WERI-Rb-1 (cell line): ENCODE results near the gene SNIP1.
A peak's percentile ranks its signal among the peaks of the same experiment; 100 is the strongest.

Experiments used
- DNase-seq: peaks from one replicate; pipeline ENCODE4 v3.0.0-alpha.2; 2020
- H3K27ac ChIP-seq: fragments of 250-450 bp; sonication (Bioruptor Pico); 2 replicates; pipeline ENCODE4 v1.5.1; 2020; ENCODE audit warnings: mild to moderate bottlenecking, moderate library complexity
- H3K27me3 ChIP-seq: fragments of 250-450 bp; sonication (Bioruptor Pico); 2 replicates; pipeline ENCODE4 v1.5.1; 2021; ENCODE audit warnings: mild to moderate bottlenecking, low read depth, moderate library complexity; ENCODE audit not compliant: insufficient read depth, severe bottlenecking
- H3K36me3 ChIP-seq: fragments of 250-450 bp; sonication (Bioruptor Pico); 2 replicates; pipeline ENCODE4 v1.5.1; 2020; ENCODE audit warnings: mild to moderate bottlenecking, moderate library complexity
- H3K4me3 ChIP-seq: 2 replicates; pipeline ENCODE4 v1.5.1; 2011; ENCODE audit warnings: low read depth, mild to moderate bottlenecking, control low read depth, low read length
- H3K9me3 ChIP-seq: fragments of 250-450 bp; sonication (Bioruptor Pico); 2 replicates; pipeline ENCODE4 v1.5.1; 2021; ENCODE audit warnings: mild to moderate bottlenecking, moderate library complexity; ENCODE audit not compliant: severe bottlenecking
- TF ChIP-seq, protein P1 (sequence below): IDR thresholded peaks from 2 replicates; pipeline ENCODE4 v1.5.1; 2011; ENCODE audit warnings: low read depth, mild to moderate bottlenecking, control low read depth, inconsistent platforms, low read length

The SNIP1 gene, protein sequence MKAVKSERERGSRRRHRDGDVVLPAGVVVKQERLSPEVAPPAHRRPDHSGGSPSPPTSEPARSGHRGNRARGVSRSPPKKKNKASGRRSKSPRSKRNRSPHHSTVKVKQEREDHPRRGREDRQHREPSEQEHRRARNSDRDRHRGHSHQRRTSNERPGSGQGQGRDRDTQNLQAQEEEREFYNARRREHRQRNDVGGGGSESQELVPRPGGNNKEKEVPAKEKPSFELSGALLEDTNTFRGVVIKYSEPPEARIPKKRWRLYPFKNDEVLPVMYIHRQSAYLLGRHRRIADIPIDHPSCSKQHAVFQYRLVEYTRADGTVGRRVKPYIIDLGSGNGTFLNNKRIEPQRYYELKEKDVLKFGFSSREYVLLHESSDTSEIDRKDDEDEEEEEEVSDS

DNA sequence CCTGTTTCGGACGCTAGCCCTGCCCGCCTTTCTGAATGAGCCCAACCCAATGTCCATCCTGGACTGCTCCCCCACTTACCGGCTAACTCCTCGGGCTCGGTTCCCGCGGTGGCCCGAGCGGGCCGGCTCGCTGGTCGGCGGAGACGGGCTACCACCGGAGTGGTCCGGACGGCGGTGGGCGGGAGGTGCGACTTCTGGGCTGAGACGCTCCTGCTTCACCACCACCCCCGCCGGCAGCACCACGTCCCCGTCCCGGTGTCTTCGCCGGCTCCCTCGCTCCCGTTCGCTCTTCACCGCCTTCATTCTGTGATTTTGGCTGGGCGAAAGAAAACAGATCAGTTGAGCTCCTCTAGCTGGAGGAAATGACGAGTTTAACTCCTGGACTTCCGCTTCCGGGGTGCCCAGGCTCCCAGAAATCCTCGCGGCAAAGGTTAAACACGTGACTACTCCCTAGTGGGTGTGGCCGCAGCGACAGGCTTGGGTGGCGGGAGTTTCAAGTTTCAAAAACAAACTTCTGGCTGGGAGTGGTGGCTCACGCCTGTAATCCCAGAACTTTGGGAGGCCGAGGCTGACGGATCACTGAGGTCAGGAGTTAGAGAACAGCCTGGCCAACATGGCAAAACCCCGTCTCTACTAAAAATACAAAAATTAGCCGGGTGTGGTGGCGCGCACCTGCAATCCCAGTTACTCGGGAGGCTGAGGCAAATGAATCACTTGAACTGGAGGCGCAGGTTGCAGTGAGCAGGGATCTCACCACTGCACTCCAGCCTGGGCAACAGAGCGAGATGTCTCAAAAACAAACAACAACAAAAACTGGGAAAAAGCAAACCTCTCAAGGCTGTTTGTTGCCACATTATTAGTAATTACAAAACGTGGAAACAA, at the start of gene SNIP1:
TSS of gene SNIP1 (minus strand) at position 367 of the 882 bp plus-strand sequence. CDS start at position 303, 64 bp downstream.
- H3K4me3 ChIP-seq, result peak within 1 kb of the TSS; percentile 55
- DNase-seq, result peak; percentile 91
- no peaks in the 10 kb centered on the region for H3K27me3 ChIP-seq
- H3K27ac ChIP-seq, result peak within 1 kb of the TSS; percentile 81
- peaks cover 34% of the 10 kb centered on the region for H3K36me3 ChIP-seq
- peaks cover 7% of the 10 kb centered on the region for H3K9me3 ChIP-seq
- TF ChIP-seq, protein P1, sequence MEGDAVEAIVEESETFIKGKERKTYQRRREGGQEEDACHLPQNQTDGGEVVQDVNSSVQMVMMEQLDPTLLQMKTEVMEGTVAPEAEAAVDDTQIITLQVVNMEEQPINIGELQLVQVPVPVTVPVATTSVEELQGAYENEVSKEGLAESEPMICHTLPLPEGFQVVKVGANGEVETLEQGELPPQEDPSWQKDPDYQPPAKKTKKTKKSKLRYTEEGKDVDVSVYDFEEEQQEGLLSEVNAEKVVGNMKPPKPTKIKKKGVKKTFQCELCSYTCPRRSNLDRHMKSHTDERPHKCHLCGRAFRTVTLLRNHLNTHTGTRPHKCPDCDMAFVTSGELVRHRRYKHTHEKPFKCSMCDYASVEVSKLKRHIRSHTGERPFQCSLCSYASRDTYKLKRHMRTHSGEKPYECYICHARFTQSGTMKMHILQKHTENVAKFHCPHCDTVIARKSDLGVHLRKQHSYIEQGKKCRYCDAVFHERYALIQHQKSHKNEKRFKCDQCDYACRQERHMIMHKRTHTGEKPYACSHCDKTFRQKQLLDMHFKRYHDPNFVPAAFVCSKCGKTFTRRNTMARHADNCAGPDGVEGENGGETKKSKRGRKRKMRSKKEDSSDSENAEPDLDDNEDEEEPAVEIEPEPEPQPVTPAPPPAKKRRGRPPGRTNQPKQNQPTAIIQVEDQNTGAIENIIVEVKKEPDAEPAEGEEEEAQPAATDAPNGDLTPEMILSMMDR, result no peak

DNA sequence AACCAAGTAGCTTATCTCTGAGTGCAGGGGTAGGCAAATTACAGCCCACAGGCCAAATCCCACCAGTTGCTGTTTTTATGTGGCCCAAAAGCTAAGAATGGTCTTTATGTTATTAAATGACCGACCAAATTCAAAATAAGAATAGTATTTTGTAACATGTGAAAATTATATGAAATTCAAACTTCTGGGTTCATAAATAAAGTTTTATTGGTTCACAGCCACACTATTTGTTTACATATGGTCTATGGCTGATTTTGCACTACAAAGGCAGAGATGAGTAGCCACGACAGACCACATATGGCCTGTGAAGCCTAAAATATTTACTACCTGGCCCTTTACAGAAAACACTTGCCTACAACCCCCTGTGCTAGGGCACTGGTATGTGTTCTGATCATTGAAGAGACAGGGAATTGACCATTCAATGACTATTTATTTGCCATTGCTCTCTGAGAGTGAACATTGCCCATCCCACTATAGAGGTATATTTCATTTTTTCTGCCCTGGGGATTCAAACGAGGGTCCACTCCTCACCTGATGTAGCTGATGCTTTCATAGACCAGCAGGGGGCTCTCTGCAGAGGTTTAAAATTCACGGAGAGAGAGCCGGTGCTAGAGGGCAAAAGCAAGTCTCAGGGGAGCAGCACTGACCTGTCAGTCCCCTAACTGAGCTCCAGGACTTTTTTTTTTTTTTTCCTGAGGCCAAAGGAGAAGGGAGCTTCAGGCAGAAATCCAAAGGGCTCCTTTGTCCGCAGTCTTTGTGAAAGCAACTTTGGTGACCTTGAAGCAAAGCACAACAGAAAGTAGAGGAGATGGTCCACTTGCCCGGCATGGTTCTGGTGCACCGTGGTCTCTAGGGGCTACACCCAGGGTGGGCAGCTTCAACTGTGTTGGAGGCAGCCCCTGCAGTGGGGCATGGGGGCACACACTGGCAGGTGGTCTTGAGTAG, 48.9 kb upstream of the SNIP1 start:
- Histone ChIP-seq H3K27ac (no peak overlapping the region), H3K9me3 (no peaks in the 10 kb centered on the region), H3K27me3 (no peaks in the 10 kb centered on the region), H3K36me3 (no peaks in the 10 kb centered on the region), H3K4me3 (no peak overlapping the region)
- DNase-seq, result peak; percentile 53
- TF ChIP-seq, protein P1, result peak; percentile 63

DNA sequence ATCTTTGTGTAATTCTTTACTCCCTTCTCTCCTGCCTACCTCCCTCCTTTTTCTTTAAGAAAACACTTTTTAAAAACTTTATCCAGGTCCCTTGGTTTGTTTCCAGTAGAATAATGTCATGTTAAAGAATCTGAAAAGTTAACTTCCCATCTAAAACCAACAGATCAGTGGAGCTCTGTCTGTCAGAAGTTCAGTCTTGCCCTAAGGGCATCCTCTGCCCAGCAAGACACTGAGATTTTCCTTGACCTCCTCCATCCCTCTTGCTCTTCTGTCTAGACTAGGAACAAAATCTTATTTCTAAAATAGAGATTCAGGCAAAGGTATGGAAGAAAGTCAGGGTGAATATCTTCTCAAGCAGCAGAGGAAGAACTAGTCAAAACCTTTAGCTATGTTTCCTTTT, 47.3 kb upstream of the SNIP1 start:
- Histone ChIP-seq H3K27ac (no peak overlapping the region), H3K4me3 (no peak overlapping the region), H3K9me3 (no peaks in the 10 kb centered on the region), H3K36me3 (no peaks in the 10 kb centered on the region), H3K27me3 (no peaks in the 10 kb centered on the region)
- TF ChIP-seq, protein P1, result no peak
- no peak for DNase-seq

DNA sequence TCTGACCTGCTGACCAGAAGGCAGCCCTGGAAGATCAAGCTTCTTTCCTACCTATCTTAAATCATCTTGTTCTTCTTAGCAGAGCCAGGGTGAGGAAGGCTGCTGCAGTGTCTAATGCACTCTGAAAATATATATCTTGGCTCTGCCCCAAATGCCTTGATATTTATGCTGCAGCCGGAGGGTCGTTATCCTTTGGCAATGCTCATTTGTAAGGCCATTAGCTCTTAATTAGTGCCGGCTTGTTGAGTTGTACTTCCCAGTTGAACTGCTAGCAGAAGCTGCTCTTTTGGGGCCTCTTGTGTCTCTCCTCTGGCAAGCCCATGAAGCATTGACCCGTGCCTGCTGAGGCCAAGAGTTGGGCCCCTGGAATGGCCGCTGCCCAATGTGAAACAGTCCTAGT, 45.8 kb upstream of the SNIP1 start:
- Histone ChIP-seq H3K9me3 (no peaks in the 10 kb centered on the region), H3K36me3 (no peaks in the 10 kb centered on the region), H3K27ac (no peak overlapping the region), H3K4me3 (no peak overlapping the region), H3K27me3 (no peaks in the 10 kb centered on the region)
- TF ChIP-seq, protein P1, result no peak
- no peak for DNase-seq

DNA sequence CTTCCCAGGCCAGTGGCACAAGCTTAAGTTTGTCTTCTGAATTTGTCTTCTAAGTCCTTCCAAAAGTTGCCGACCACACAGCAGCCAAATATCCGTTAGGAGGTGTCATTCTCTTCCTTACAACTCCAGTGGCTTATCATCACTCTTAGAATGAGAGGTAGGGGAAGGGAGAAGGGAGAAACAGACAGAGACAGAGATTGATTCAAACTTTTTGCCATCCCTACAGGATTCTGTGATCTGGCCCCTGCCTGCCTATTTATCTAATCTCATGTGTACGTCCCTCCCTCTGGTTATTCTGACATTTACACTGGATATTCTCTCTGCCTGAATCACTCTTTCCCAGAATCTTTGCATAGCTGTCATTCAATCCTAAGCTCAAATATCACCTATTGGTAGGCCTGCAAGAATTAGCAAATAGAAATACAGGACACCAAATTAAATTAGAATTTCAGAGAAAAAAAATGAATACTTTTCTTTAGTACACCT, 42.1 kb upstream of the SNIP1 start:
- H3K27me3 ChIP-seq, result no peaks in the 10 kb centered on the region
- peak overlapping the region; percentile 83 for H3K4me3 ChIP-seq
- peak overlapping the region; percentile 13; the same call in 1 of the 2 replicates for H3K27ac ChIP-seq
- DNase-seq, result no peak
- H3K36me3 ChIP-seq, result peaks cover 29% of the 10 kb centered on the region
- no peaks in the 10 kb centered on the region for H3K9me3 ChIP-seq
- TF ChIP-seq, protein P1, result no peak
